Measurements from ENCODE around the gene COL1A1. TPM values are rescaled to one million over a fixed set of nuclear protein-coding genes. Genes with fewer than 3 reads are reported as not detected.

COL1A1 gene
- polyA plus RNA-seq, 1 donor (not counting 4 experiments of a cell fraction or from before 2014, with no cell fraction given), result 0.55 TPM

- H3K9ac ChIP-seq (ENCODE audit: control insufficient read depth, extremely low read depth, insufficient read depth, low read length), result no peak overlapping the region
- no peaks in the 10 kb centered on the region for H4K20me1 ChIP-seq (ENCODE audit: control insufficient read depth, extremely low read depth, insufficient read depth, low read length)
- H3K4me2 ChIP-seq (ENCODE audit: control insufficient read depth, extremely low read depth, insufficient read depth, low read depth, low read length), result peak overlapping the region; percentile 27
- no peaks in the 10 kb centered on the region for H3K9me1 ChIP-seq (ENCODE audit: control insufficient read depth, extremely low read depth, insufficient read depth, low read length)
- TF ChIP-seq CTCF (optimal IDR thresholded peaks at IDR 0.05 in 1 of 3, IDR thresholded peaks at IDR 0.05 in 1 of 3, conservative IDR thresholded peaks at IDR 0.05 in 1 of 3; ENCODE audit: extremely low read depth in 1 of 3, insufficient read depth in 2 of 3, low read length in 3 of 3), result peak in 1 of 3 experiments; percentile 20
- TF ChIP-seq EZH2 (IDR thresholded peaks at IDR 0.05; ENCODE audit: low read length), result no peak
- H3K79me2 ChIP-seq (ENCODE audit: control insufficient read depth, insufficient read depth, low read length), result no peaks in the 10 kb centered on the region
- H2AFZ ChIP-seq (ENCODE audit: control insufficient read depth, low read length), result no peak overlapping the region
- DNase-seq (ENCODE audit: low read depth, low spot score), result no peak
- no peaks in the 10 kb centered on the region for H3K27me3 ChIP-seq (ENCODE audit: control insufficient read depth, extremely low read depth, insufficient read depth, low read length)
- dilution Hi-C loops (cut with MboI; ENCODE audit: extremely low pct_ligation_motif_present, low sequenced_read_pairs), result no loop called here
- peak; percentile 41 for FAIRE-seq
- H3K4me3 ChIP-seq (ENCODE audit: control insufficient read depth in 2 of 3, extremely low read depth in 1 of 3, insufficient read depth in 2 of 3, low read depth in 1 of 3, low read length in 3 of 3), result no peak overlapping the region
- H3K4me1 ChIP-seq (ENCODE audit: control insufficient read depth, extremely low read depth, insufficient read depth, low read length), result peaks cover 48% of the 10 kb centered on the region
- H3K27ac ChIP-seq (ENCODE audit: control insufficient read depth, insufficient read depth, low read length), result no peak overlapping the region
- no peaks in the 10 kb centered on the region for H3K36me3 ChIP-seq (ENCODE audit: control insufficient read depth in 2 of 2, extremely low read depth in 1 of 2, insufficient read depth in 2 of 2, low read length in 2 of 2)
- H3K9me3 ChIP-seq (ENCODE audit: control insufficient read depth, low read depth, low read length), result no peaks in the 10 kb centered on the region
Measured at GRCh38 chr17:50181591-50182560, 19.6 kb downstream of the COL1A1 start.

GRCh38 chr17:50181144-50181543, 20.3 kb downstream of the COL1A1 start:
- Histone ChIP-seq H3K79me2 (ENCODE audit: control insufficient read depth, insufficient read depth, low read length) (no peaks in the 10 kb centered on the region), H3K4me2 (ENCODE audit: control insufficient read depth, extremely low read depth, insufficient read depth, low read depth, low read length) (peak overlapping the region; percentile 27), H3K9ac (ENCODE audit: control insufficient read depth, extremely low read depth, insufficient read depth, low read length) (peak overlapping the region; percentile 13), H4K20me1 (ENCODE audit: control insufficient read depth, extremely low read depth, insufficient read depth, low read length) (no peaks in the 10 kb centered on the region), H2AFZ (ENCODE audit: control insufficient read depth, low read length) (no peak overlapping the region), H3K36me3 (ENCODE audit: control insufficient read depth in 2 of 2, extremely low read depth in 1 of 2, insufficient read depth in 2 of 2, low read length in 2 of 2) (no peaks in the 10 kb centered on the region), H3K27me3 (ENCODE audit: control insufficient read depth, extremely low read depth, insufficient read depth, low read length) (no peaks in the 10 kb centered on the region), H3K4me3 (ENCODE audit: control insufficient read depth in 2 of 3, extremely low read depth in 1 of 3, insufficient read depth in 2 of 3, low read depth in 1 of 3, low read length in 3 of 3) (no peak overlapping the region), H3K9me1 (ENCODE audit: control insufficient read depth, extremely low read depth, insufficient read depth, low read length) (no peaks in the 10 kb centered on the region), H3K9me3 (ENCODE audit: control insufficient read depth, low read depth, low read length) (no peaks in the 10 kb centered on the region), H3K4me1 (ENCODE audit: control insufficient read depth, extremely low read depth, insufficient read depth, low read length) (peaks cover 48% of the 10 kb centered on the region), H3K27ac (ENCODE audit: control insufficient read depth, insufficient read depth, low read length) (no peak overlapping the region)
- DNase-seq (ENCODE audit: low read depth, low spot score) (no peak), FAIRE-seq (no peak)
- TF ChIP-seq EZH2 (IDR thresholded peaks at IDR 0.05; ENCODE audit: low read length) (no peak), CTCF (optimal IDR thresholded peaks at IDR 0.05 in 1 of 3, IDR thresholded peaks at IDR 0.05 in 1 of 3, conservative IDR thresholded peaks at IDR 0.05 in 1 of 3; ENCODE audit: extremely low read depth in 1 of 3, insufficient read depth in 2 of 3, low read length in 3 of 3) (no peak)
- dilution Hi-C loops (cut with MboI; ENCODE audit: extremely low pct_ligation_motif_present, low sequenced_read_pairs), result no loop called here

All from keratinocyte (primary cell).